ENCODE measurements around the gene ATP6V1F.
A peak's percentile ranks its signal among the peaks of the same experiment; 100 is the strongest.

The ATP6V1F gene

GRCh38 chr7:128884561-128885369, 22.1 kb downstream of the ATP6V1F start:
- DNase-seq: no peak

- DNase-seq: no peak
Observed at GRCh38 chr7:128885370-128886187, 22.9 kb downstream of the ATP6V1F start.

GRCh38 chr7:128886391-128887168, 23.9 kb downstream of the ATP6V1F start:
- no peak for DNase-seq

- DNase-seq: no peak
Observed at GRCh38 chr7:128887169-128888038, 24.7 kb downstream of the ATP6V1F start.

- no peak for DNase-seq
Observed at GRCh38 chr7:128888039-128888755, 25.5 kb downstream of the ATP6V1F start.

- no peak for DNase-seq
Observed at GRCh38 chr7:128888756-128889095, 26.1 kb downstream of the ATP6V1F start.

- no peak for DNase-seq
Observed at GRCh38 chr7:128889121-128889520, 26.5 kb downstream of the ATP6V1F start.

GRCh38 chr7:128890306-128891109, 27.9 kb downstream of the ATP6V1F start:
- DNase-seq: no peak

GRCh38 chr7:128891110-128891941, 28.7 kb downstream of the ATP6V1F start:
- peak; percentile 35 for DNase-seq

GRCh38 chr7:128891942-128892269, 29.2 kb downstream of the ATP6V1F start:
- no peak for DNase-seq

- no peak for DNase-seq
Observed at GRCh38 chr7:128892521-128893250, 30.0 kb downstream of the ATP6V1F start.

GRCh38 chr7:128893251-128894100, 30.8 kb downstream of the ATP6V1F start:
- DNase-seq: no peak

GRCh38 chr7:128894101-128894440, 31.4 kb downstream of the ATP6V1F start:
- DNase-seq: no peak

- DNase-seq: no peak
Observed at GRCh38 chr7:128895320-128895719, 32.7 kb downstream of the ATP6V1F start.

GRCh38 chr7:128899392-128899791, 36.7 kb downstream of the ATP6V1F start:
- DNase-seq: no peak

GRCh38 chr7:128900237-128900636, 37.6 kb downstream of the ATP6V1F start:
- DNase-seq: no peak

GRCh38 chr7:128902761-128903585, 40.3 kb downstream of the ATP6V1F start:
- DNase-seq: no peak

Measured in activated naive CD4-positive, alpha-beta T cell treated with anti-CD3 and anti-CD28 coated beads, Interleukin-2, amount 50 U/mL, for 16 hours (primary cell).